Measurements from ENCODE around the gene CTNNA1. TPM values are rescaled to one million over a fixed set of nuclear protein-coding genes. Genes with fewer than 3 reads are reported as not detected.
"Not testable (repeated sequence)": the region's sequence is repeated elsewhere in the genome, so short reads cannot be mapped to it uniquely, and the experiment has no call there.

Gene CTNNA1
- total RNA-seq, 2 donors from 2014 or later: 247 to 288 TPM

GRCh38 chr5:138713247-138713646 lies 40.0 kb upstream of the CTNNA1 start:
- Histone ChIP-seq H3K9me3 (no peaks in the 10 kb centered on the region), H3K27me3 (no peaks in the 10 kb centered on the region), H3K36me3 (no peaks in the 10 kb centered on the region), H3K4me3 (no peak overlapping the region), H3K27ac (no peak overlapping the region), H3K4me1 (peaks cover 0 to 7% of the 10 kb centered on the region in 2 donors)
- TF ChIP-seq, protein P1, sequence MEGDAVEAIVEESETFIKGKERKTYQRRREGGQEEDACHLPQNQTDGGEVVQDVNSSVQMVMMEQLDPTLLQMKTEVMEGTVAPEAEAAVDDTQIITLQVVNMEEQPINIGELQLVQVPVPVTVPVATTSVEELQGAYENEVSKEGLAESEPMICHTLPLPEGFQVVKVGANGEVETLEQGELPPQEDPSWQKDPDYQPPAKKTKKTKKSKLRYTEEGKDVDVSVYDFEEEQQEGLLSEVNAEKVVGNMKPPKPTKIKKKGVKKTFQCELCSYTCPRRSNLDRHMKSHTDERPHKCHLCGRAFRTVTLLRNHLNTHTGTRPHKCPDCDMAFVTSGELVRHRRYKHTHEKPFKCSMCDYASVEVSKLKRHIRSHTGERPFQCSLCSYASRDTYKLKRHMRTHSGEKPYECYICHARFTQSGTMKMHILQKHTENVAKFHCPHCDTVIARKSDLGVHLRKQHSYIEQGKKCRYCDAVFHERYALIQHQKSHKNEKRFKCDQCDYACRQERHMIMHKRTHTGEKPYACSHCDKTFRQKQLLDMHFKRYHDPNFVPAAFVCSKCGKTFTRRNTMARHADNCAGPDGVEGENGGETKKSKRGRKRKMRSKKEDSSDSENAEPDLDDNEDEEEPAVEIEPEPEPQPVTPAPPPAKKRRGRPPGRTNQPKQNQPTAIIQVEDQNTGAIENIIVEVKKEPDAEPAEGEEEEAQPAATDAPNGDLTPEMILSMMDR (IDR thresholded peaks at IDR 0.05): no peak
- no peak for DNase-seq (ENCODE audit: low spot score)

DNA sequence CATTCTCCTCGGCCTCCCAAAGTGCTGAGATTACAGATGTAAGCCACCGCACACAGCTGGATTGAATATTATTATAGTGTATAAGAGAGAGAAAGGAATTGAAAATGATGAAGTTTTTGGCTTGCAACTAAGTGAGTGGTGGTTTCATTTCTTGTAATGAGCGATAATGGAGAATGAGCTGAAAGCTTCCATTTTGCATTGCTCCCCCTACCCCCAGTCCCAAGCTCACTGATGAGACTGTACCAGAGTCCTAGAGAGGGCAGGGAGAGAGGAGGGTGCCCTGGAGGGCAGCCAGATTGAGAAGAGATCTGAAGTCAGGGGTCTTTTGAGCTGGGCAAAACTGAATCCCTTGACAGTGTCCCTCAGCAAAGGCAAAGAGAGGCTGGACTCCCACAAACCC lies 38.5 kb upstream of the CTNNA1 start:
- H3K27me3 ChIP-seq: no peaks in the 10 kb centered on the region
- H3K4me1 ChIP-seq: peaks cover 0 to 7% of the 10 kb centered on the region in 2 donors
- no peaks in the 10 kb centered on the region for H3K36me3 ChIP-seq
- H3K9me3 ChIP-seq: no peaks in the 10 kb centered on the region
- H3K27ac ChIP-seq: no peak overlapping the region
- TF ChIP-seq, protein P1 (IDR thresholded peaks at IDR 0.05): no peak
- no peak for DNase-seq (ENCODE audit: low spot score)
- H3K4me3 ChIP-seq: no peak overlapping the region

GRCh38 chr5:138715931-138716432 lies 37.2 kb upstream of the CTNNA1 start:
- not testable (repeated sequence) for H3K27me3 ChIP-seq; DNase-seq (ENCODE audit: low spot score); H3K4me3 ChIP-seq; H3K36me3 ChIP-seq; H3K9me3 ChIP-seq; H3K4me1 ChIP-seq; H3K27ac ChIP-seq

DNA sequence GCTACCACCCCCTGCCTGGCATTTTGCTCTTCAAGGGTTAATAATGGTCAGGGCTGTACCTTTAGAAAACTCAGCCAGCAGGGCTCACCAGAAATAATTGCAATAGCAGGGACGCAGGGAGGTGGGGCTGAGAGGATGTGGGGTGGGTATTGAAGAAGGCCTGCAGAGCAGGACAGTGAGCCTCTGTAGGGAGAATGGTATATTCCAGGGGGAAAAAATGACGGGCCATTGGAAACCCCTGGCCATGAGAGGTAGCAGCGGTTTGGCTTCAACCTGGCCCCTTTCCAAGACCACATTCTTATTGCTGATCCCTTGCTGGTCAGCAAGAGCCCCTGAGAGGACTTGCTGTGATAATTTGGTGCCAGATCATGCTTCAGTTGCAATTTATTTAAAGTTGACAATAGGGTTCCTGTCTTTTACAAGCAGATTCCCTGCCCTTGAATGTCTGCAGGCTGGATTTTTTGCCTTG lies 36.7 kb upstream of the CTNNA1 start:
- peaks cover 0 to 7% of the 10 kb centered on the region in 2 donors for H3K4me1 ChIP-seq

GRCh38 chr5:138717399-138717798 lies 35.8 kb upstream of the CTNNA1 start:
- no peak for DNase-seq (ENCODE audit: low spot score)
- Histone ChIP-seq H3K9me3 (no peaks in the 10 kb centered on the region), H3K4me1 (peaks cover 0 to 7% of the 10 kb centered on the region in 2 donors), H3K4me3 (no peak overlapping the region), H3K36me3 (no peaks in the 10 kb centered on the region), H3K27me3 (no peaks in the 10 kb centered on the region), H3K27ac (no peak overlapping the region)
- TF ChIP-seq, protein P1 (IDR thresholded peaks at IDR 0.05): no peak

More for the DNA sequence above, 36.7 kb upstream of the CTNNA1 start:
- H3K36me3 ChIP-seq: no peaks in the 10 kb centered on the region
- H3K27ac ChIP-seq: peak overlapping the region in 1 of 2 donors; percentile 27
- no peaks in the 10 kb centered on the region for H3K27me3 ChIP-seq
- DNase-seq (ENCODE audit: low spot score): no peak
- no peaks in the 10 kb centered on the region for H3K9me3 ChIP-seq
- H3K4me3 ChIP-seq: no peak overlapping the region
- TF ChIP-seq, protein P1 (IDR thresholded peaks at IDR 0.05): no peak

DNA sequence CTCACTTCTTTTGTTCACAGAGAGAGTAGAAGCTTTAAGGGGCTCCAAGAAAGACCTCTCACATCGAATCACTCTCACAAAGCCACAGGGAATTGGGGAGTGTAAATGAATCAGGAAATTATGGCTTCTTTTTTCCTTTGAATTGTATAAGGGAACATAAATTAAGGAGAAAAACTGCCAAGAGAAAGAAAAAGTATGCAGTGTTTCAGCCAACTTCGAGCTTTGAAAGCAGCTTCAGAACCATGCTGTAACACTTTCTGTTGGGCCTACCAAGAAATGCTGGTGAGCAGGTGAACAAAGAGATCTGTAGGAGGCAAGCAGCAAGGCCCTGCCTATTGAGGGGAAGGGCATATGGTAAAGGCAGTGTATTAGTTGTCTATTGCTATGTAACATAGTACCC lies 33.4 kb upstream of the CTNNA1 start:
- no peaks in the 10 kb centered on the region for H3K9me3 ChIP-seq
- H3K27ac ChIP-seq: no peak overlapping the region
- H3K36me3 ChIP-seq: no peaks in the 10 kb centered on the region
- no peaks in the 10 kb centered on the region for H3K27me3 ChIP-seq
- H3K4me1 ChIP-seq: peaks cover 0 to 14% of the 10 kb centered on the region in 2 donors
- H3K4me3 ChIP-seq: no peak overlapping the region
- TF ChIP-seq, protein P1 (IDR thresholded peaks at IDR 0.05): no peak
- DNase-seq (ENCODE audit: low spot score): no peak
